ENCODE measurements around the gene ZNF215. TPM values are rescaled to one million over a fixed set of nuclear protein-coding genes. Genes with fewer than 3 reads are reported as not detected.
"Not testable (repeated sequence)": the region's sequence is repeated elsewhere in the genome, so short reads cannot be mapped to it uniquely, and the experiment has no call there.

Gene ZNF215
- total and polyA plus RNA-seq, 2 donors (not counting 1 experiment from before 2014, with no cell fraction given), result 0.85 to 2.8 TPM

DNA sequence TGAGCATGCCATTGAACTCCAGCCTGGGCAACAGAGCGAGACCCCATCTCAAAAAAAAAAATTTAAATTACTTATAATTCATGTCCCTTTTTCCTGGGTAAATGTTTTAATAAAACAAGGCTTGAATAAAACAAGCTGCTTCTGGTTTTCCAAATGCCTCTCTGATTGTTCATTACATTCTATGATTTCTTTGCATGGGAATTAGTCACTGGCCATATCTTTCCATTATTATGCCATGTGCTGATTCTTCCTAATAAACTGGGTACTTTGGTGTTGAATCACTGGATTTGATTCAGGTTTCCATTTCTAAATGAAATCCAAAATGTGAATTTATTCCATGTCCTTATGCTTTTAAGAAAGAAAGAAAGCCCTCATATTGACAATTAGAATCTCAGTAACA is 42.6 kb downstream of the ZNF215 start:
- Histone ChIP-seq H3K27me3 (replicated peaks in 1 of 4; ENCODE audit: control extremely low read depth in 1 of 4, control insufficient read depth in 3 of 4, insufficient read depth in 4 of 4, low read length in 3 of 4) (no peaks in the 10 kb centered on the region), H3K36me3 (replicated peaks in 1 of 2; ENCODE audit: control extremely low read depth in 1 of 2, control insufficient read depth in 1 of 2, extremely low read depth in 1 of 2, insufficient read depth in 2 of 2, low read length in 1 of 2) (no peaks in the 10 kb centered on the region), H3K4me1 (ENCODE audit: control insufficient read depth in 2 of 2, insufficient read depth in 2 of 2, low read length in 2 of 2) (no peaks in the 10 kb centered on the region), H3K27ac (ENCODE audit: low read length in 2 of 2) (no peak overlapping the region), H3K4me3 (ENCODE audit: control extremely low read depth in 1 of 5, extremely low read depth in 1 of 5, insufficient read depth in 1 of 5, low read depth in 2 of 5, low read length in 4 of 5) (no peak overlapping the region), H3K9me3 (ENCODE audit: control extremely low read depth in 1 of 3, control insufficient read depth in 2 of 3, insufficient read depth in 1 of 3, low read length in 2 of 3) (peaks cover 0 to 4% (median 3%) of the 10 kb centered on the region in 3 donors), H4K20me1 (ENCODE audit: control insufficient read depth, insufficient read depth, low read length, poor library complexity, severe bottlenecking) (no peaks in the 10 kb centered on the region), H3K79me2 (ENCODE audit: control insufficient read depth, insufficient read depth, low read length) (no peaks in the 10 kb centered on the region), H3K9ac (ENCODE audit: low read length) (no peak overlapping the region), H3K4me2 (replicated peaks; ENCODE audit: low read depth, low read length, poor library complexity, severe bottlenecking) (no peak overlapping the region), H2AFZ (ENCODE audit: insufficient read depth, low read depth, low read length, poor library complexity, severe bottlenecking) (no peak overlapping the region)
- H3K27ac Mint-ChIP-seq, result no peak overlapping the region
- WGBS (ENCODE audit: insufficient coverage), result no CpG with 5 or more reads among the region's 1 CpG
- intact Hi-C loops (cut with micrococcal nuclease), result no loop called here
- no peaks in the 10 kb centered on the region for H3K27me3 Mint-ChIP-seq
- no peaks in the 10 kb centered on the region for H3K4me1 Mint-ChIP-seq
- CTCF ChIA-PET, result no interaction called here
- no peak for ATAC-seq (ENCODE audit: low read depth)
- H3K4me3 Mint-ChIP-seq, result no peak overlapping the region
- H3K9me3 Mint-ChIP-seq (ENCODE audit: insufficient read depth), result peaks cover 3% of the 10 kb centered on the region
- no peak for DNase-seq
- POLR2A ChIA-PET, result no interaction called here
- TF ChIP-seq EZH2 (IDR thresholded peaks at IDR 0.05; ENCODE audit: borderline replicate concordance, insufficient read depth, low read depth, low read length, poor library complexity, severe bottlenecking), result no peak

- H3K27ac ChIP-seq (ENCODE audit: low read length in 2 of 2); H3K9me3 ChIP-seq (ENCODE audit: control extremely low read depth in 1 of 3, control insufficient read depth in 2 of 3, insufficient read depth in 1 of 3, low read length in 2 of 3); POLR2A ChIA-PET; DNase-seq; H3K79me2 ChIP-seq (ENCODE audit: control insufficient read depth, insufficient read depth, low read length); H3K4me3 Mint-ChIP-seq; H3K9ac ChIP-seq (ENCODE audit: low read length); CTCF ChIA-PET; H3K4me1 ChIP-seq (ENCODE audit: control insufficient read depth in 2 of 2, insufficient read depth in 2 of 2, low read length in 2 of 2); ATAC-seq (ENCODE audit: low read depth); intact Hi-C loops (cut with micrococcal nuclease); H3K27me3 ChIP-seq (replicated peaks in 1 of 4; ENCODE audit: control extremely low read depth in 1 of 4, control insufficient read depth in 3 of 4, insufficient read depth in 4 of 4, low read length in 3 of 4); H3K9me3 Mint-ChIP-seq (ENCODE audit: insufficient read depth); H4K20me1 ChIP-seq (ENCODE audit: control insufficient read depth, insufficient read depth, low read length, poor library complexity, severe bottlenecking); H3K4me1 Mint-ChIP-seq; H3K27me3 Mint-ChIP-seq; H3K4me3 ChIP-seq (ENCODE audit: control extremely low read depth in 1 of 5, extremely low read depth in 1 of 5, insufficient read depth in 1 of 5, low read depth in 2 of 5, low read length in 4 of 5); H3K27ac Mint-ChIP-seq; H3K4me2 ChIP-seq (replicated peaks; ENCODE audit: low read depth, low read length, poor library complexity, severe bottlenecking); H3K36me3 ChIP-seq (replicated peaks in 1 of 2; ENCODE audit: control extremely low read depth in 1 of 2, control insufficient read depth in 1 of 2, extremely low read depth in 1 of 2, insufficient read depth in 2 of 2, low read length in 1 of 2); H2AFZ ChIP-seq (ENCODE audit: insufficient read depth, low read depth, low read length, poor library complexity, severe bottlenecking): not testable (repeated sequence)
- 100% methylated on average over 1 of the region's 4 CpGs for WGBS (ENCODE audit: insufficient coverage)
Observed at GRCh38 chr11:6969854-6970253, 43.6 kb downstream of the ZNF215 start.
